Fibroblast of mammary gland (primary cell): ENCODE measurements around the gene WDR17.
A peak's percentile ranks its signal among the peaks of the same experiment; 100 is the strongest.

Source experiments
- DNase-seq: peaks from one replicate; pipeline ENCODE4 v3.0.0-alpha.2; 2010; ENCODE audit warnings: low read depth
- H3K4me3 ChIP-seq: 2 replicates; pipeline ENCODE4 v1.5.1; 2011; ENCODE audit warnings: low read depth, mild to moderate bottlenecking, low read length, moderate library complexity; ENCODE audit not compliant: control insufficient read depth
- TF ChIP-seq, protein P1 (sequence below): conservative IDR thresholded peaks from 2 replicates; pipeline ENCODE4 v1.5.1; 2011; ENCODE audit warnings: low read depth, low read length, inconsistent platforms; ENCODE audit not compliant: control insufficient read depth, insufficient read depth

WDR17 gene

DNA sequence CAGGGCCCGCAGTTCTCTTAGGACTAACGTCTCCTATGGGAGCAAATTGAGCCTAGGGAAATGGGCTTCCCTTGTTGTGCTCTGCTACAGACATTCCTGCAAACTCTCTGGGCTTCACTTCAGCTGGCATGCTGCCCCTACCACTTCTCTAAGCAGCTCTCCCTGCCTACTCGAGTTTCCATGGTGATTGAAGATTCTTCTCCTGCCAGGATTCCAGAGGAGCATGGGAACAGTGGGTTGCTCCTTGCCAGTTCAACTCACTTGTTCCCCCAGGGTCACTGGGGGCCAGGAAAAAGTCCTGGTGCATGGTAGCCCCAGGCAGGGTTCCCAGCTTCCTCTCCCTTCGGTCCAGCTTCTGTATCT is 21.1 kb upstream of the WDR17 start:
- peak; percentile 7 for DNase-seq
- no peak overlapping the region for H3K4me3 ChIP-seq
- TF ChIP-seq, protein P1, sequence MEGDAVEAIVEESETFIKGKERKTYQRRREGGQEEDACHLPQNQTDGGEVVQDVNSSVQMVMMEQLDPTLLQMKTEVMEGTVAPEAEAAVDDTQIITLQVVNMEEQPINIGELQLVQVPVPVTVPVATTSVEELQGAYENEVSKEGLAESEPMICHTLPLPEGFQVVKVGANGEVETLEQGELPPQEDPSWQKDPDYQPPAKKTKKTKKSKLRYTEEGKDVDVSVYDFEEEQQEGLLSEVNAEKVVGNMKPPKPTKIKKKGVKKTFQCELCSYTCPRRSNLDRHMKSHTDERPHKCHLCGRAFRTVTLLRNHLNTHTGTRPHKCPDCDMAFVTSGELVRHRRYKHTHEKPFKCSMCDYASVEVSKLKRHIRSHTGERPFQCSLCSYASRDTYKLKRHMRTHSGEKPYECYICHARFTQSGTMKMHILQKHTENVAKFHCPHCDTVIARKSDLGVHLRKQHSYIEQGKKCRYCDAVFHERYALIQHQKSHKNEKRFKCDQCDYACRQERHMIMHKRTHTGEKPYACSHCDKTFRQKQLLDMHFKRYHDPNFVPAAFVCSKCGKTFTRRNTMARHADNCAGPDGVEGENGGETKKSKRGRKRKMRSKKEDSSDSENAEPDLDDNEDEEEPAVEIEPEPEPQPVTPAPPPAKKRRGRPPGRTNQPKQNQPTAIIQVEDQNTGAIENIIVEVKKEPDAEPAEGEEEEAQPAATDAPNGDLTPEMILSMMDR = no peak

DNA sequence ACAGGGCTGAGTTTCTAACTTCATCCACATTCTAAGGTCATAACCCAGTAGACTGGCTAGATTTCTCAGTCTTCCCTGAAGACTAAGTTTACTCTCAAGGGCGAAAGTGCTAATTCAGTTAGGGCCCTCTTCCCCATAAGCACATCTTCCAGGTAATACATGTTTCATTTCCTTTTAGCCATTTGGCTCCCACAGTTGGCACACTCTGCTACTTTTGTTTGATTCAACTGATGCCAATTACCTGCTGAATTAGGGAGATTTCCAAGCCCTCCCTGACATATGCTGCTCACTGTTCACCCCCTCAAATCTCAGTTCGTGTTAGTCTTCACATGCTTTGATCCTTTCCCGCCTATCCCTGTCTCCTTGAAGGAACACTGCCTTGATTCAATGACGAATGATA is 17.0 kb upstream of the WDR17 start:
- TF ChIP-seq, protein P1 = no peak
- no peak overlapping the region for H3K4me3 ChIP-seq
- no peak for DNase-seq

DNA sequence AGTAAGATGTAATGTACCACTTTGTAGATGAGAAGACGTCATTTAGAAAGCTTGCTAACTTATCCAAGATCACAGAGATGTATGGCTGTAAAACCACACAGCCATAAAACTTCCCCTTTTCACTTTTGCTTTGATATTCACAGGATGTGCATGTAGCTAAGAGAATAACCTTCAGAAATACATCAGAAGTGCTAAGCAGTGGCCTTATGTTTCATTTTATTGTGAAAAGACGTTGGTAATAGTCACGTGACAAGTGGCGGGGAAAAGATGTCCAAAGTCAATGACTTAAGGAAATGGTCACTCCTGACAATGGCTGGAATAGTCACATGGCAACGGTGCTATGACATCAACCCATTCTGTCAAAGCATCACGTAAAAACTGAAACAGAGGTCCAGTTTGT is 12.9 kb upstream of the WDR17 start:
- TF ChIP-seq, protein P1 = no peak
- no peak overlapping the region for H3K4me3 ChIP-seq
- DNase-seq = no peak

DNA sequence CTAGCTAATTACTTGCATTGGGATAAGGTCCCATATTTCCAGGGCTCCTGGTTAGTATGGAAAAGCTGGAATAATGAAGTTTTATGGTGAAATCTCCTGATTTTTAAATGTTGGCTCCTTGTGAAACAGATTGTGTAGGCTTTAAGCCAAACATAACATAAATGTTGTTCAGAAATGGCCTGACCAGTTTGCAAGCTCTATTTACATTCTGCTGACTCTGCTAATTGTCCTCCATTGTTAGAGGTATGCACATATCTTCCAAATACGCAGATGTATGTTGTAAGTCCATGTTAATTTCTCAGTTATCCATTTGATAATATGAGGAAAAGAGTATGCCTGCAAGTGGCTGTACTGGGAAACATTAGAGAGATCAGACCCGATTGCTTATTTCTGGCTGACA is 11.9 kb upstream of the WDR17 start:
- no peak for DNase-seq
- H3K4me3 ChIP-seq = no peak overlapping the region
- TF ChIP-seq, protein P1 = no peak

DNA sequence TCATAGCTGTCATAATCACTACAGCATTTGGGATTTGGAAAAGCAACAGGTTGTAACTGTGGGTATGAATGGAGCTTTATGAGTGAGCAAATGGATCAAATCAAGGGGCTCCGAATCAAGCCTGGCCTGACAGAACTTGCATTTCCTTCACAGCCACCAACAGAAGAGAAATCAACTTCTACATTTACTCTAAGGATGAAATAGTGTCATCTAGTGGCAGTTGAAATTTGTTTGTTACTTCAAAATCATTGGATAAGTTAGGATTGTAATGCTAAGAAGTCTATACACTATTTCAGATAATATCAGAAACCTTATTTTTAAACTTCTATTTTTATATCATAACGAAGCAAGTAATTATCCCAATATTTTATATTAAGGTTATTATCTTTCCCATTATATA is 10.7 kb upstream of the WDR17 start:
- H3K4me3 ChIP-seq = no peak overlapping the region
- peak; percentile 3 for DNase-seq
- TF ChIP-seq, protein P1 = peak; percentile 22

DNA sequence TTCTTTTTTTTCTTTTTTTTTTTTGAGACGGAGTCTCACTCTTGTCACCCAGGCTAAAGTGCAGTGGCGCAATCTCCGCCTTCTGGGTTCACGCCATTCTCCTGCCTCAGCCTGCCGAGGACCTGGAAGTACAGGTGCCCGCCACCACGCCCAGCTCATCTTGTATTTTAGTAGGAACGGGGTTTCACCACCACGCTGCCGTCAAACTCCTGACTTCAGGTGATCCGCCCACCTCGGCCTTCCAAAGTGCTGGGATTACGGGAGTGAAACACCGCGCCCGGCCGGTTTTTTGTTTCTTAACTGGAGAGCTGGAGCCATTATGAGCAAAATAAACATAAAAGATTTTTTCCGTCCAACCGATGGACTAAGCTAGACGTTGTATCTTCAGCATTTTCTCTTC is 1.9 kb upstream of the WDR17 start:
- TF ChIP-seq, protein P1 = no peak
- no peak overlapping the region for H3K4me3 ChIP-seq
- no peak for DNase-seq

DNA sequence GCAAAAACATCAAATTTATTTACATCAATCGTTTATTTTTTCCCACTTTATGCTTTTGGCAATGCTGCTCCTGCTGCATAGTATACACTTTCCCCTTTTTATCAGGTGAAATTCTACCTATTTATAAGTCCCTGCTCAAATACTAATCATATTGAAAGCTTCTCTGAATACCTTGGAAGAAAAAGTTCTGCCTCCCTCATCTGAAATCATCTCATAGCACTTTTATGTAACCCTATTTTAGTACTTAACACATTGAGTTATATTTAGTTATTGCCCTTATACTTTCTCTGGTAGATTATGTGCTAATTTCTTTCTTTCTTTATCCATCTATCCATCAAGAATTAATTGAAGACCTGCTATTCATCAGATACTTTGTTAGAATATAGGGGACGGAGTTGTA is 1.1 kb upstream of the WDR17 start:
- H3K4me3 ChIP-seq = no peak overlapping the region
- no peak for DNase-seq
- TF ChIP-seq, protein P1 = no peak
